IMR-90 (cell line): ENCODE results near the gene IER5. TPM values are rescaled to one million over a fixed set of nuclear protein-coding genes. Genes with fewer than 3 reads are reported as not detected.

ENCODE experiments used
- ATAC-seq: fragments of 200-7000 bp; cut with Tn5 transposase; 2 replicates; pipeline ENCODE4 v1.9.1; 2020; ENCODE audit warnings: low read depth, mild to moderate bottlenecking, moderate library complexity
- BruUV-seq: library from RNA; stranded (reverse); fragments of 400-500 nt; replicated peaks from 2 replicates; lab custom pipeline; 2021; lab: Mats Ljungman, UMichigan
- CTCF ChIA-PET: fragments of 300-600 bp; formaldehyde crosslinking; extraction: SDS; loops from one replicate; lab custom pipeline; 2021; ENCODE audit warnings: antibody characterized with exemption; lab: Yijun Ruan, JAX
- POLR2A ChIA-PET: fragments of 300-600 bp; sonication (Branson Sonifier 250); formaldehyde crosslinking; loops from one replicate; lab custom pipeline; 2022; ENCODE audit warnings: antibody characterized with exemption; ENCODE audit not compliant: unreplicated experiment; lab: Charles Lee
- DNase-seq: peaks from one replicate; pipeline ENCODE4 v3.0.0; 2013
- H2AFZ ChIP-seq: replicated peaks from 2 replicates; pipeline ENCODE3; 2013; ENCODE audit warnings: low read length, mild to moderate bottlenecking; ENCODE audit not compliant: poor library complexity
- H2AK5ac ChIP-seq: 2 replicates; pipeline ENCODE4 v1.6.1; 2013; ENCODE audit warnings: low read depth, low read length, inconsistent platforms
- H2AK9ac ChIP-seq: replicated peaks from 2 replicates; pipeline ENCODE3; 2013; ENCODE audit warnings: mild to moderate bottlenecking, low read depth, low read length, moderate library complexity; ENCODE audit not compliant: poor library complexity
- H2BK120ac ChIP-seq: 2 replicates; pipeline ENCODE4 v1.6.1; 2013; ENCODE audit warnings: low read depth, low read length, inconsistent platforms
- H2BK15ac ChIP-seq: 3 replicates; pipeline ENCODE4 v1.6.1; 2013; ENCODE audit warnings: low read depth, low read length, inconsistent platforms
- H2BK20ac ChIP-seq: 2 replicates; pipeline ENCODE4 v1.6.1; 2013; ENCODE audit warnings: low read depth, mild to moderate bottlenecking, inconsistent platforms, low read length, moderate library complexity
- H2BK5ac ChIP-seq: 2 replicates; pipeline ENCODE4 v1.6.1; 2013; ENCODE audit warnings: mild to moderate bottlenecking, low read depth, low read length, inconsistent platforms; ENCODE audit not compliant: poor library complexity, severe bottlenecking
- H3K14ac ChIP-seq: replicated peaks from 2 replicates; pipeline ENCODE4 v1.6.1; 2013; ENCODE audit warnings: low read depth, low read length, inconsistent platforms
- H3K18ac ChIP-seq: 2 replicates; pipeline ENCODE4 v1.6.1; 2013; ENCODE audit warnings: low read depth, low read length, control low read depth
- H3K23ac ChIP-seq: 2 replicates; pipeline ENCODE4 v1.6.1; 2013; ENCODE audit warnings: low read depth, low read length, inconsistent platforms
- H3K27ac ChIP-seq: 2 replicates; pipeline ENCODE4 v1.5.1; 2013; ENCODE audit warnings: mild to moderate bottlenecking, control low read depth, low read length; ENCODE audit not compliant: insufficient read depth
- H3K27me3 ChIP-seq: 2 replicates; pipeline ENCODE4 v1.6.1; 2013; ENCODE audit warnings: low read length; ENCODE audit not compliant: control insufficient read depth, insufficient read depth
- H3K36me3 ChIP-seq: 2 replicates; pipeline ENCODE4 v1.6.1; 2013; ENCODE audit warnings: low read length, mixed read lengths; ENCODE audit not compliant: control insufficient read depth, insufficient read depth
- H3K4ac ChIP-seq: 2 replicates; pipeline ENCODE4 v1.6.1; 2013; ENCODE audit warnings: low read depth, low read length, inconsistent platforms
- H3K4me1 ChIP-seq: 2 replicates; pipeline ENCODE4 v1.6.1; 2013; ENCODE audit warnings: low read length, mixed read lengths; ENCODE audit not compliant: control insufficient read depth, insufficient read depth
- H3K4me2 ChIP-seq: 2 replicates; pipeline ENCODE4 v1.6.1; 2013; ENCODE audit warnings: low read depth, mild to moderate bottlenecking, control low read depth, low read length, moderate library complexity
- H3K4me3 ChIP-seq: 2 replicates; pipeline ENCODE4 v1.5.1; 2013; ENCODE audit warnings: low read depth, mild to moderate bottlenecking, control low read depth, low read length, moderate library complexity; ENCODE audit not compliant: insufficient read depth
- H3K56ac ChIP-seq: 2 replicates; pipeline ENCODE4 v1.6.1; 2013; ENCODE audit warnings: low read length, inconsistent platforms; ENCODE audit not compliant: insufficient read depth; ENCODE audit errors: extremely low read depth
- H3K79me1 ChIP-seq, 2 experiments: 2 replicates each; pipeline ENCODE4 v1.6.1; 2013; ENCODE audit warnings: low read length in 2 of 2, inconsistent platforms in 1 of 2, low read depth in 1 of 2
- H3K9ac ChIP-seq: 2 replicates; pipeline ENCODE4 v1.6.1; 2013; ENCODE audit warnings: low read depth, low read length, control low read depth
- H3K9me1 ChIP-seq: 2 replicates; pipeline ENCODE4 v1.6.1; 2013; ENCODE audit warnings: low read length, inconsistent platforms; ENCODE audit not compliant: insufficient read depth
- H3K9me3 ChIP-seq: 2 replicates; pipeline ENCODE4 v1.6.1; 2013; ENCODE audit warnings: low read length; ENCODE audit not compliant: control insufficient read depth, insufficient read depth
- H4K20me1 ChIP-seq: 2 replicates; pipeline ENCODE4 v1.6.1; 2013; ENCODE audit warnings: low read length, inconsistent platforms; ENCODE audit not compliant: insufficient read depth
- H4K5ac ChIP-seq: 2 replicates; pipeline ENCODE4 v1.6.1; 2013; ENCODE audit warnings: mild to moderate bottlenecking, low read depth, low read length, control low read depth
- H4K8ac ChIP-seq, 2 experiments: 2 replicates each; pipeline ENCODE4 v1.6.1; 2013; ENCODE audit warnings: low read depth in 2 of 2, low read length in 2 of 2, control low read depth in 1 of 2, inconsistent platforms in 1 of 2
- H4K91ac ChIP-seq: 2 replicates; pipeline ENCODE4 v1.6.1; 2013; ENCODE audit warnings: low read depth, low read length, inconsistent platforms; ENCODE audit not compliant: insufficient read depth
- BHLHE40 ChIP-seq: fragments of 150-350 bp; IDR thresholded peaks from 2 replicates; pipeline ENCODE4 v1.6.1; 2016; ENCODE audit warnings: mild to moderate bottlenecking, low read depth, low read length
- CEBPB ChIP-seq: IDR thresholded peaks from 2 replicates; pipeline ENCODE4 v1.6.1; 2012; ENCODE audit warnings: low read depth, low read length, improper control_type of control experiment
- MAZ ChIP-seq: IDR thresholded peaks from 2 replicates; pipeline ENCODE4 v1.6.1; 2012; ENCODE audit warnings: low read depth, mild to moderate bottlenecking, low read length, improper control_type of control experiment, moderate library complexity, borderline replicate concordance
- MXI1 ChIP-seq: IDR thresholded peaks from 2 replicates; pipeline ENCODE4 v1.6.1; 2012; ENCODE audit warnings: low read depth, mild to moderate bottlenecking, low read length, moderate library complexity, borderline replicate concordance
- NFE2L2 ChIP-seq: fragments of 150-350 bp; IDR thresholded peaks from 2 replicates; pipeline ENCODE4 v1.6.1; 2016; ENCODE audit warnings: low read depth, mild to moderate bottlenecking, low read length
- RAD21 ChIP-seq: IDR thresholded peaks from 2 replicates; pipeline ENCODE4 v1.6.1; 2012; ENCODE audit warnings: low read length, improper control_type of control experiment
- RCOR1 ChIP-seq: IDR thresholded peaks from 2 replicates; pipeline ENCODE4 v1.6.1; 2012; ENCODE audit warnings: mild to moderate bottlenecking, low read length, improper control_type of control experiment; ENCODE audit not compliant: insufficient replicate concordance
- WGBS, 2 experiments: methylation state at CpG; one replicate each; pipeline versions ENCODE4 v1.1.5 to v1.1.7; 2013; ENCODE audit warnings: missing lambda C conversion rate in 2 of 2; ENCODE audit not compliant: insufficient read length in 1 of 2; ENCODE audit errors: extremely low coverage in 2 of 2; 5-methylcytosine and 5-hydroxymethylcytosine counted together
- dilution Hi-C: fragments of 300-500 bp; cut with HindIII; formaldehyde crosslinking; loops from one replicate; pipeline ENCODE4 v1.14.3; 2018; ENCODE audit warnings: low sequenced_read_pairs; ENCODE audit not compliant: unreplicated experiment
- in situ Hi-C: fragments of 300-500 bp; cut with MboI; formaldehyde crosslinking; loops from 3 replicates; pipeline ENCODE4 v1.14.3; 2019; ENCODE audit warnings: low sequenced_read_pairs, inconsistent platforms, mixed read lengths
- intact Hi-C: fragments of 100-400 bp; cut with micrococcal nuclease; formaldehyde crosslinking; loops from 2 replicates; pipeline ENCODE4 v1.10.0; 2022
- polyA plus RNA-seq, 3 experiments: library from polyadenylated mRNA; depleted of rRNA; stranded (reverse); fragments of >200 nt; gene quantifications; 2 replicates each; pipeline ENCODE4 v1.2.3, GENCODE V29; 2012; ENCODE audit warnings: low replicate concordance in 1 of 3
- total RNA-seq: library from RNA; depleted of rRNA; stranded (reverse); fragments of >200 nt; gene quantifications from 2 replicates; pipeline ENCODE4 v1.2.3, GENCODE V29; 2012
- TF ChIP-seq, protein P1 (sequence below): fragments of 150-350 bp; IDR thresholded peaks from 2 replicates; pipeline ENCODE4 v1.6.1; 2016; ENCODE audit warnings: low read depth, mild to moderate bottlenecking, low read length, moderate library complexity, borderline replicate concordance

The IER5 gene
- total and polyA plus RNA-seq, 2 of the 4 experiments (the other 2 are of a cell fraction): 15.8 to 27.1 TPM

DNA sequence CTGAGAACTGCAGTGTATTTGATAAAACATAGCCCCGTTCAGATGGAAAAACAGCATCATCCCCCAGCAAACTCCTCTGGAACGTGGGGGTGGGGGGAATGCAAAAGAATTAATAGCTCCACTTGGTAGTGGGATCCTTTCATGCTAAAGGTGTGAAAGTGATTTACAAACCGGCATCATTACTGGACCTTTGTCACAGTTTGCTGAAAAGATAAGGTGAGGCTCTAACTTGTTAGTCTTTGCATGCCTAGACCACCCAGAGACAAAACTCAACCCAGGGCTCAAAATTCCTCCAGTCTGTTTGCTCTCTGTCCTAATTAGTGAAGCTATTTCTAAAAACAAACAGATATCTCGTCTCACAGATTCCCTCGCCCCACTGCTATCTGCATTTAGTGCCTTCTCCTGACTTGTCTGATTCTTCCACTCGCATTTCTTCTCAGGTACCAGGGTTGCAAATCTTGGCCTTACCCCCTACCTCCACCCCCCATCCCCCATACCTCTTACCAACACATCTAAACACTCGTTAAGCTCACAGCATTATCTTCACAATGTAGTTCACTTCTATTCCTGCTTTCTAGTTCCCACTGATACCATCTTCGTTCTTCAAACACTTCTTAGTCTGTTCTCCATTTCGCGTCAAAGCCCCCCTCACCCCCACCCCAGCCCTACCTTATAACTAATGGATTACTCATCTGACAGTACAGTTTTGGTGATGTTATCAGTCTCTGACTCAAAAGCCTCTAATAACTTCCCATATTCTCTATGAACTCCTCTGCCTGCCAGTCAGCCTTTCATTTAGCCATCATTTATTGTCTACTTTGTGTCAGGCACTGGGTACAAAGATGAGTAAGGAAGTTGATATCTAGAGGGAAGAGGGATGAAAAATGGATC lies 11.8 kb downstream of the IER5 start (continued):
- TF ChIP-seq BHLHE40 (no peak), RCOR1 (no peak), CEBPB (no peak)

DNA sequence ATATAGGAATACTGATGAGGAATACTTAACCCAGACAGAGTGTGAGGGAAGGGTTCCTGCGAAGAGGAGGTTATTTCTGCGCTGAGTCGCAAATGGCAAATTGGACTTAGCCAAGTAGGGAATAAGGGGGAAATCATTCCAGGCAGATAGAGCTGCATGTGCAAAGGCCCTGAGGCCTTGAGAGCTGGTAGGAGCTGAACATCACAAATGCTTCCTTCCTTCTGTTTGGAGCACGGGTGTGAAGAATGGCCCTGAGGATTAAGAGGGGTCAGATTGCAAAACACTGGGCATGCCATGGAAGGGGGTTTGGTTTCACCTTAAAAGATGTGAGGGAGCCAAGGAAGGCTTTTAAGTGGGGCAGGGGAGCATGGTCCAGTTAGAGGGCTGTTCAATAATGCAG lies 12.4 kb downstream of the IER5 start:
- dilution Hi-C loops: no loop called here
- Histone ChIP-seq H3K9me3 (no peaks in the 10 kb centered on the region), H4K20me1 (peaks cover 2% of the 10 kb centered on the region; the same call in 1 of the 2 replicates), H3K14ac (peak overlapping the region; percentile 29), H4K8ac (peak overlapping the region; percentile 20 to 87; a peak in 3 of 4 replicates), H2AK9ac (no peak overlapping the region), H3K18ac (peak overlapping the region; percentile 29; the same call in 1 of the 2 replicates), H3K56ac (no peak overlapping the region), H2AFZ (no peak overlapping the region), H3K4me1 (peaks cover 46% of the 10 kb centered on the region), H3K9me1 (peaks cover 29% of the 10 kb centered on the region), H3K27ac (peak overlapping the region; percentile 5; the same call in 1 of the 2 replicates), H3K9ac (no peak overlapping the region), H3K23ac (peak overlapping the region; percentile 49; the same call in 1 of the 2 replicates), H4K91ac (peak overlapping the region; percentile 43), H3K79me1 (peaks cover 21 to 62% of the 10 kb centered on the region in 2 experiments), H2BK5ac (peak overlapping the region; percentile 63), H2AK5ac (peak overlapping the region; percentile 37; the same call in 1 of the 2 replicates), H3K27me3 (no peaks in the 10 kb centered on the region), H2BK20ac (peak overlapping the region; percentile 94), H2BK15ac (peak overlapping the region; percentile 88; the same call in 2 of the 3 replicates), H4K5ac (0 out of 2 replicates have a peak overlapping the region, but pooled peaks have one; percentile 4), H3K36me3 (no peaks in the 10 kb centered on the region), H3K4me3 (no peak overlapping the region), H3K4ac (peak overlapping the region; percentile 64), H3K4me2 (no peak overlapping the region), H2BK120ac (peak overlapping the region; percentile 91; the same call in 1 of the 2 replicates)
- no TSS peak for BruUV-seq
- no peak for TF ChIP-seq MXI1
- TF ChIP-seq CEBPB: no peak
- TF ChIP-seq RCOR1: no peak
- no peak for TF ChIP-seq BHLHE40
- no peak for TF ChIP-seq RAD21
- TF ChIP-seq NFE2L2: no peak
- TF ChIP-seq, protein P1, sequence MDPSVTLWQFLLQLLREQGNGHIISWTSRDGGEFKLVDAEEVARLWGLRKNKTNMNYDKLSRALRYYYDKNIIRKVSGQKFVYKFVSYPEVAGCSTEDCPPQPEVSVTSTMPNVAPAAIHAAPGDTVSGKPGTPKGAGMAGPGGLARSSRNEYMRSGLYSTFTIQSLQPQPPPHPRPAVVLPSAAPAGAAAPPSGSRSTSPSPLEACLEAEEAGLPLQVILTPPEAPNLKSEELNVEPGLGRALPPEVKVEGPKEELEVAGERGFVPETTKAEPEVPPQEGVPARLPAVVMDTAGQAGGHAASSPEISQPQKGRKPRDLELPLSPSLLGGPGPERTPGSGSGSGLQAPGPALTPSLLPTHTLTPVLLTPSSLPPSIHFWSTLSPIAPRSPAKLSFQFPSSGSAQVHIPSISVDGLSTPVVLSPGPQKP: no peak
- no peak for TF ChIP-seq MAZ
- DNase-seq: no peak
- in situ Hi-C loops: no loop called here
- WGBS, 2 experiments: 100% methylated on average over 3 of the region's 4 CpGs; no CpG with 5 or more reads in 1 of the 2 experiments
- no peak for ATAC-seq
- ChIA-PET POLR2A (no interaction called here), CTCF (interaction anchor here (0.6 kb wide), 1 partner anchor 290 kb away, joined by 3 read pairs; no protein-coding TSS in a partner anchor)
- intact Hi-C loops: no loop called here
